ENCODE results near the gene MRPL11.

DNA sequence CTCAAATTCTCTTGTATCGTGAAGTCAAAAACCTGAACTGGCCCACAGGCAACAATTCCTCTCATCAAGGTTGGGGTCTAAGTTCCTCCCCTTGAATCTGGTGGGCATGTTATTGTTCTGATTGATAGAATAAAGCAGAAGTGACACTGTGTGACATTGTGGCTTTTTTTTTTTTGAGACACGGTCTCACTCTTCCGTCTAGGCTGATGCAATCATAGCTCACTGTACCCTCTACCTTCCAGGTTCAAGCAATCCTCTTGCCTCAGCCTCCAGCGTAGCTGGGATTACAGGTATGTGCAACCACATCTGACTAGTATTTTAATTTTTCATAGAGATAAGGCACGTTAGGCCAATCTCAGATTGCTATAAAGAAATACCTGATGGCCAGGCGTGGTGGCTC lies 19.2 kb upstream of the MRPL11 start:
- TF ChIP-seq, protein P1, sequence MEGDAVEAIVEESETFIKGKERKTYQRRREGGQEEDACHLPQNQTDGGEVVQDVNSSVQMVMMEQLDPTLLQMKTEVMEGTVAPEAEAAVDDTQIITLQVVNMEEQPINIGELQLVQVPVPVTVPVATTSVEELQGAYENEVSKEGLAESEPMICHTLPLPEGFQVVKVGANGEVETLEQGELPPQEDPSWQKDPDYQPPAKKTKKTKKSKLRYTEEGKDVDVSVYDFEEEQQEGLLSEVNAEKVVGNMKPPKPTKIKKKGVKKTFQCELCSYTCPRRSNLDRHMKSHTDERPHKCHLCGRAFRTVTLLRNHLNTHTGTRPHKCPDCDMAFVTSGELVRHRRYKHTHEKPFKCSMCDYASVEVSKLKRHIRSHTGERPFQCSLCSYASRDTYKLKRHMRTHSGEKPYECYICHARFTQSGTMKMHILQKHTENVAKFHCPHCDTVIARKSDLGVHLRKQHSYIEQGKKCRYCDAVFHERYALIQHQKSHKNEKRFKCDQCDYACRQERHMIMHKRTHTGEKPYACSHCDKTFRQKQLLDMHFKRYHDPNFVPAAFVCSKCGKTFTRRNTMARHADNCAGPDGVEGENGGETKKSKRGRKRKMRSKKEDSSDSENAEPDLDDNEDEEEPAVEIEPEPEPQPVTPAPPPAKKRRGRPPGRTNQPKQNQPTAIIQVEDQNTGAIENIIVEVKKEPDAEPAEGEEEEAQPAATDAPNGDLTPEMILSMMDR (conservative IDR thresholded peaks at IDR 0.05; ENCODE audit: low read depth in 2 of 2) = no peak
- TF ChIP-seq POLR2AphosphoS5 (IDR thresholded peaks at IDR 0.05; ENCODE audit: low read depth) = no peak
- no peak for TF ChIP-seq STAT1 (IDR thresholded peaks at IDR 0.05; ENCODE audit: unreplicated experiment)
- TF ChIP-seq REST (IDR thresholded peaks at IDR 0.05; ENCODE audit: unreplicated experiment) = no peak
- no peak for TF ChIP-seq EZH2 (IDR thresholded peaks at IDR 0.05; ENCODE audit: low read depth, unreplicated experiment)
- no peak for TF ChIP-seq CREB1 (CRISPR knock-in tag; IDR thresholded peaks at IDR 0.05; ENCODE audit: low read depth)
- no peak for TF ChIP-seq ZNF331 (CRISPR knock-in tag; IDR thresholded peaks at IDR 0.05; ENCODE audit: low read depth)
- no peak for TF ChIP-seq JUNB (IDR thresholded peaks at IDR 0.05; ENCODE audit: unreplicated experiment)

Data from GM23338 (cell line).